ENCODE results near the gene TEX2. TPM values are rescaled to one million over a fixed set of nuclear protein-coding genes. Genes with fewer than 3 reads are reported as not detected.
A peak's percentile ranks its signal among the peaks of the same experiment; 100 is the strongest.
"Not testable (repeated sequence)": the region's sequence is repeated elsewhere in the genome, so short reads cannot be mapped to it uniquely, and the experiment has no call there.

TEX2 gene
- total and polyA plus RNA-seq, 9 of the 15 experiments (the other 6 are each of a cell fraction or from before 2014, with no cell fraction given), result 4.1 to 27.6 (median 19.3) TPM

- no peak for TF ChIP-seq HINFP (tag; conservative IDR thresholded peaks at IDR 0.05; ENCODE audit: low read depth)
- TF ChIP-seq PRPF4 (IDR thresholded peaks at IDR 0.05; ENCODE audit: insufficient read depth, low read depth, low read length, poor library complexity, severe bottlenecking), result no peak
- TF ChIP-seq E2F3 (CRISPR knock-in tag; IDR thresholded peaks at IDR 0.05), result no peak
- TF ChIP-seq ZKSCAN3 (CRISPR knock-in tag; IDR thresholded peaks at IDR 0.05), result no peak
Measured at GRCh38 chr17:64209356-64209941, 53.6 kb downstream of the TEX2 start (continued).

- BruUV-seq (replicated peaks); H3K9me3 ChIP-seq (replicated peaks; ENCODE audit: control insufficient read depth, insufficient read depth, low read depth, low read length); H3K4me1 ChIP-seq (replicated peaks in 1 of 2; ENCODE audit: control insufficient read depth in 2 of 2, insufficient read depth in 2 of 2, low read length in 2 of 2); H3K9me1 ChIP-seq (ENCODE audit: control insufficient read depth, insufficient read depth, low read length); H3K27me3 ChIP-seq (ENCODE audit: control insufficient read depth in 2 of 2, insufficient read depth in 2 of 2, low read length in 2 of 2); intact Hi-C loops (cut with micrococcal nuclease); in situ Hi-C loops (cut with MboI); H2AFZ ChIP-seq (ENCODE audit: low read depth, low read length); H3K27ac ChIP-seq (ENCODE audit: extremely low read depth, low read depth, low read length); DNase-seq (ENCODE audit: extremely low read depth in 1 of 4, low spot score in 3 of 4); H3K4me3 ChIP-seq; H3K9ac ChIP-seq (ENCODE audit: insufficient read depth in 1 of 2, low read depth in 2 of 2, low read length in 2 of 2); ATAC-seq; FAIRE-seq; H4K20me1 ChIP-seq (replicated peaks; ENCODE audit: control insufficient read depth, insufficient read depth, low read length); H3K4me2 ChIP-seq (ENCODE audit: insufficient read depth, low read length); CTCF ChIA-PET (ENCODE audit: low intra/inter-chr PET ratio): not testable (repeated sequence)
- peaks cover 84% of the 10 kb centered on the region for H3K79me2 ChIP-seq (ENCODE audit: control insufficient read depth, insufficient read depth, low read length)
- TF ChIP-seq RBM25 (IDR thresholded peaks at IDR 0.05; ENCODE audit: low read depth, low read length, severe bottlenecking) (peak; percentile 15), ZNF121 (CRISPR knock-in tag; conservative IDR thresholded peaks at IDR 0.05) (peak; percentile 30; the same call in 1 of the 2 replicates)
- POLR2A ChIA-PET, result interaction anchor here (0.6 to 1.4 kb wide), 4 partner anchors 9 to 386 kb away, joined by 3 to 4 read pairs (median 4); no protein-coding TSS in a partner anchor
- peaks cover 43% of the 10 kb centered on the region for H3K36me3 ChIP-seq (ENCODE audit: control insufficient read depth, insufficient read depth, low read length)
Measured at GRCh38 chr17:64208656-64209055, 54.4 kb downstream of the TEX2 start.
